Osteocyte (in vitro differentiated cells): Measurements from ENCODE around the gene CYSLTR2. TPM values are rescaled to one million over a fixed set of nuclear protein-coding genes. Genes with fewer than 3 reads are reported as not detected.

Experiments
- DNase-seq: peaks from one replicate; pipeline ENCODE4 v3.0.0; 2021; ENCODE audit warnings: mixed read lengths; ENCODE audit not compliant: unreplicated experiment; ENCODE audit errors: extremely low spot score
- H3K27ac Mint-ChIP-seq: one replicate; pipeline ENCODE4 v1.8.0; 2021; ENCODE audit warnings: mild to moderate bottlenecking, mixed read lengths; ENCODE audit not compliant: unreplicated experiment
- H3K27me3 Mint-ChIP-seq: one replicate; pipeline ENCODE4 v1.8.0; 2021; ENCODE audit warnings: mixed read lengths; ENCODE audit not compliant: unreplicated experiment
- H3K36me3 Mint-ChIP-seq: one replicate; pipeline ENCODE4 v1.8.0; 2021; ENCODE audit warnings: mixed read lengths; ENCODE audit not compliant: unreplicated experiment
- H3K4me1 Mint-ChIP-seq: one replicate; pipeline ENCODE4 v1.8.0; 2021; ENCODE audit warnings: mixed read lengths; ENCODE audit not compliant: unreplicated experiment
- H3K4me3 Mint-ChIP-seq: one replicate; pipeline ENCODE4 v1.8.0; 2021; ENCODE audit warnings: mild to moderate bottlenecking, moderate library complexity, mixed read lengths; ENCODE audit not compliant: unreplicated experiment
- H3K9me3 Mint-ChIP-seq: one replicate; pipeline ENCODE4 v1.8.0; 2021; ENCODE audit warnings: mixed read lengths; ENCODE audit not compliant: unreplicated experiment
- total RNA-seq: library from RNA; stranded (reverse); gene quantifications from 2 replicates; pipeline ENCODE4 v1.2.1, GENCODE V29; 2021
- TF ChIP-seq, protein P1 (sequence below): fragments of 200-600 bp; sonication (generic); IDR thresholded peaks from 2 replicates; pipeline ENCODE4 v1.5.0; 2021; ENCODE audit warnings: antibody characterized with exemption, mild to moderate bottlenecking, moderate library complexity

The CYSLTR2 gene
- total RNA-seq, 1 donor from 2014 or later = not detected

- peaks cover 13% of the 10 kb centered on the region for H3K4me1 Mint-ChIP-seq
- no peak overlapping the region for H3K4me3 Mint-ChIP-seq
- H3K27me3 Mint-ChIP-seq = no peaks in the 10 kb centered on the region
- TF ChIP-seq, protein P1, sequence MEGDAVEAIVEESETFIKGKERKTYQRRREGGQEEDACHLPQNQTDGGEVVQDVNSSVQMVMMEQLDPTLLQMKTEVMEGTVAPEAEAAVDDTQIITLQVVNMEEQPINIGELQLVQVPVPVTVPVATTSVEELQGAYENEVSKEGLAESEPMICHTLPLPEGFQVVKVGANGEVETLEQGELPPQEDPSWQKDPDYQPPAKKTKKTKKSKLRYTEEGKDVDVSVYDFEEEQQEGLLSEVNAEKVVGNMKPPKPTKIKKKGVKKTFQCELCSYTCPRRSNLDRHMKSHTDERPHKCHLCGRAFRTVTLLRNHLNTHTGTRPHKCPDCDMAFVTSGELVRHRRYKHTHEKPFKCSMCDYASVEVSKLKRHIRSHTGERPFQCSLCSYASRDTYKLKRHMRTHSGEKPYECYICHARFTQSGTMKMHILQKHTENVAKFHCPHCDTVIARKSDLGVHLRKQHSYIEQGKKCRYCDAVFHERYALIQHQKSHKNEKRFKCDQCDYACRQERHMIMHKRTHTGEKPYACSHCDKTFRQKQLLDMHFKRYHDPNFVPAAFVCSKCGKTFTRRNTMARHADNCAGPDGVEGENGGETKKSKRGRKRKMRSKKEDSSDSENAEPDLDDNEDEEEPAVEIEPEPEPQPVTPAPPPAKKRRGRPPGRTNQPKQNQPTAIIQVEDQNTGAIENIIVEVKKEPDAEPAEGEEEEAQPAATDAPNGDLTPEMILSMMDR = no peak
- H3K9me3 Mint-ChIP-seq = no peaks in the 10 kb centered on the region
- no peaks in the 10 kb centered on the region for H3K36me3 Mint-ChIP-seq
- DNase-seq = no peak
- H3K27ac Mint-ChIP-seq = no peak overlapping the region
Observed at GRCh38 chr13:48748681-48749080, 95.0 kb downstream of the CYSLTR2 start.

DNA sequence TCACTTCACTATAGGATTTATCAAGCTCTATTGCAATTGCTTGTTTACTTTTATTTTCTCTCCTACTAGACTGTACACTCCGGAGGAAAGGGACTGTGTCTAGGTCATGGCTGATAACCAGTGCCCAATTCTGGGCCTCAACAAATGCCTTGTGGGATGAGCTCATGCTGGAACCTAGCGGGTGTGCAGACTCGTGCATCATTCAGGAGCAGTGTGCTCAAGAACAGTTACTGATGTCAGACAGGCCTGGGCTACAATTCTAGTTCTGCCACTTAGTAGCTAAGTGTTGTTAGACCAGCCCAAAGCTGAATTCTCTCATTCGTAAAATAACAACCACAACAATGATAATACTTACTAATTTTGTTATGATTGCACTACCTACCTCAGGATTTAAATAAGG, 95.4 kb downstream of the CYSLTR2 start:
- Mint-ChIP-seq H3K27me3 (no peaks in the 10 kb centered on the region), H3K36me3 (no peaks in the 10 kb centered on the region), H3K4me3 (no peak overlapping the region), H3K4me1 (peaks cover 13% of the 10 kb centered on the region), H3K9me3 (no peaks in the 10 kb centered on the region), H3K27ac (peak overlapping the region; percentile 27)
- TF ChIP-seq, protein P1 = no peak
- DNase-seq = no peak

DNA sequence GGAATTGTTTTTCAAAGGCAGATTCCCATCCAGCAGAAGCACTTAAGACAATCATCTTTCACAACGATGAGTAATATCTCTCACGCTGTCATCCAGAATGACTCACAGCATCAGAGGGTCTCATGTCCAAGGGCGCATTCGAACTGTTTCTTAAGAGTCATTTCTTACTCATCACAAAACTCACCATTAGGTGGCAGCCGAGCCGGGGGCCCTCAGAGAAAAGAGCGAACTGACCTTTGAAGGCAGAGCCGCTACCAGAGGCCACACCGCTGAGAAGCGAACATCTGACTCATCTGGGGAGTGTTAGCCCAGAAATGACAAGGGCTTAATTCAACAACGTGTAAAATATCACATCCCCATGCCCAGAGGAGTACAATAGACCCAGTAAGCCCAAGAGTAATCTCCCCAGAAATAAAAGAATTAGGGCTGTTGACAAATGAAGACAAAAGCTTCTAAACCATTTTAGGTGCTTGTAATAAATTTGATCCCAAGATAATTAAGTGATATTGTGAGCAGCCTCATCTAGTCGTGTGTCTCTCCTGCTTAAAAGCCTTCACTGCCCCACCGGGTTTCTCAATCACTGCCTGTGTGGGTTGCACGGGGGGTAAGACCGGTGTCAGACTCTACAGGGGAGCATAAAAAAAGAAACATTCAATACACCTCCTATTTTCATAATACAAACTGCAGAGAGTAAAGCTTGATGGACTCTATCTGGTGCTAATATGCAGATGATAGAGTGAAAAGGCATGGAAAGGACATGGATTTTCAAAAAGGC, 96.2 kb downstream of the CYSLTR2 start:
- Mint-ChIP-seq H3K27ac (peak overlapping the region; percentile 52), H3K27me3 (no peaks in the 10 kb centered on the region), H3K9me3 (peaks cover 1% of the 10 kb centered on the region), H3K4me1 (peaks cover 13% of the 10 kb centered on the region), H3K4me3 (peak overlapping the region; percentile 49), H3K36me3 (no peaks in the 10 kb centered on the region)
- TF ChIP-seq, protein P1 = peak; percentile 75
- peak; percentile 88 for DNase-seq

- H3K4me3 Mint-ChIP-seq = no peak overlapping the region
- no peaks in the 10 kb centered on the region for H3K27me3 Mint-ChIP-seq
- no peaks in the 10 kb centered on the region for H3K36me3 Mint-ChIP-seq
- peaks cover 13% of the 10 kb centered on the region for H3K4me1 Mint-ChIP-seq
- TF ChIP-seq, protein P1 = no peak
- H3K9me3 Mint-ChIP-seq = peaks cover 6% of the 10 kb centered on the region
- H3K27ac Mint-ChIP-seq = no peak overlapping the region
- no peak for DNase-seq
Observed at GRCh38 chr13:48750588-48751383, 97.1 kb downstream of the CYSLTR2 start.

GRCh38 chr13:48760626-48761025, 106.9 kb downstream of the CYSLTR2 start:
- peaks cover 8% of the 10 kb centered on the region for H3K9me3 Mint-ChIP-seq
- H3K4me3 Mint-ChIP-seq = no peak overlapping the region
- H3K4me1 Mint-ChIP-seq = no peaks in the 10 kb centered on the region
- peaks cover 2% of the 10 kb centered on the region for H3K36me3 Mint-ChIP-seq
- peaks cover 9% of the 10 kb centered on the region for H3K27me3 Mint-ChIP-seq
- TF ChIP-seq, protein P1 = no peak
- H3K27ac Mint-ChIP-seq = no peak overlapping the region
- no peak for DNase-seq
